HepG2 (cell line): ENCODE data around the gene MAP2K2. TPM values are rescaled to one million over a fixed set of nuclear protein-coding genes. Genes with fewer than 3 reads are reported as not detected.
A peak's percentile ranks its signal among the peaks of the same experiment; 100 is the strongest.

ENCODE experiments used
- CENPT ChIP-seq: sonication (generic); formaldehyde crosslinking; IDR thresholded peaks from 2 replicates; pipeline ENCODE4 v1.8.0; 2022; ENCODE audit warnings: low read depth, mild to moderate bottlenecking, moderate library complexity, missing genetic modification reagents
- JARID2 ChIP-seq: sonication (generic); formaldehyde crosslinking; IDR thresholded peaks from 2 replicates; pipeline ENCODE4 v1.8.1; 2023; ENCODE audit warnings: missing genetic modification reagents, inconsistent platforms; ENCODE audit not compliant: insufficient replicate concordance
- JUNB ChIP-seq: sonication (generic); formaldehyde crosslinking; IDR thresholded peaks from 2 replicates; pipeline ENCODE4 v1.8.0; 2022; ENCODE audit warnings: missing genetic modification reagents, mild to moderate bottlenecking, borderline replicate concordance
- KDM5A ChIP-seq: fragments of 200-600 bp; sonication (generic); IDR thresholded peaks from 2 replicates; pipeline ENCODE4 v1.7.0; 2018; ENCODE audit warnings: antibody characterized with exemption, mild to moderate bottlenecking, low read length, borderline replicate concordance
- POLR2A ChIP-seq, 2 experiments: IDR thresholded peaks; 2 replicates each; pipeline ENCODE4 v1.6.1; 2011; ENCODE audit warnings: low read depth in 2 of 2, low read length in 2 of 2, mild to moderate bottlenecking in 1 of 2, moderate library complexity in 1 of 2; ENCODE audit not compliant: insufficient read depth in 1 of 2
- THYN1 ChIP-seq: sonication (generic); formaldehyde crosslinking; IDR thresholded peaks from 2 replicates; pipeline ENCODE4 v1.8.1; 2023; ENCODE audit warnings: low read depth, mild to moderate bottlenecking, moderate library complexity, missing genetic modification reagents, borderline replicate concordance
- XBP1 ChIP-seq: sonication (generic); formaldehyde crosslinking; IDR thresholded peaks from 2 replicates; pipeline ENCODE4 v1.5.0; 2020; ENCODE audit warnings: missing genetic modification reagents
- ZNF598 ChIP-seq: sonication (generic); formaldehyde crosslinking; IDR thresholded peaks from 2 replicates; pipeline ENCODE4 v1.5.1; 2020; ENCODE audit warnings: mild to moderate bottlenecking, missing genetic modification reagents, borderline replicate concordance
- ZNF766 ChIP-seq: sonication (generic); formaldehyde crosslinking; IDR thresholded peaks from 2 replicates; pipeline ENCODE4 v1.5.0; 2020; ENCODE audit warnings: missing genetic modification reagents, borderline replicate concordance
- ZNF772 ChIP-seq: sonication (generic); formaldehyde crosslinking; IDR thresholded peaks from 2 replicates; pipeline ENCODE4 v1.5.0; 2020; ENCODE audit warnings: mild to moderate bottlenecking, missing genetic modification reagents
- ZZZ3 ChIP-seq: sonication (generic); formaldehyde crosslinking; IDR thresholded peaks from 2 replicates; pipeline ENCODE4 v1.4.0; 2020; ENCODE audit warnings: missing genetic modification reagents, mild to moderate bottlenecking, borderline replicate concordance
- polyA plus RNA-seq, 8 experiments: library from polyadenylated mRNA; depleted of rRNA in 3 of 8; stranded (reverse) in 7 of 8; unstranded in 1 of 8; fragments of >200 nt; fragmentation: Illumina TruSeq in 4 of 8; extraction: Trizol in 4 of 8; gene quantifications; 2 replicates each; pipeline versions ENCODE4 v1.2.1 to v1.2.3, GENCODE V29; 2011 to 2016; ENCODE audit warnings: low read depth in 4 of 8, missing spikeins in 1 of 8, mixed read lengths in 1 of 8; ENCODE audit not compliant: insufficient read depth in 1 of 8
- total RNA-seq, 5 experiments: library from RNA; depleted of rRNA; stranded (reverse); fragments of >200 nt; fragmentation: Illumina TruSeq; extraction: Trizol; gene quantifications; 2 replicates each; pipeline ENCODE4 v1.2.3, GENCODE V29; 2016; ENCODE audit warnings: low read depth in 1 of 5
- TF ChIP-seq, protein P1 (sequence below): sonication (generic); formaldehyde crosslinking; IDR thresholded peaks from 2 replicates; pipeline ENCODE4 v1.8.0; 2022; ENCODE audit warnings: mild to moderate bottlenecking, missing genetic modification reagents; ENCODE audit not compliant: insufficient replicate concordance
- TF ChIP-seq, protein P2 (sequence below): sonication (generic); formaldehyde crosslinking; IDR thresholded peaks from 2 replicates; pipeline ENCODE4 v1.5.0; 2020; ENCODE audit warnings: missing genetic modification reagents, mild to moderate bottlenecking, borderline replicate concordance
- TF ChIP-seq, protein P3 (sequence below): IDR thresholded peaks from 2 replicates; pipeline ENCODE4 v1.6.1; 2016; ENCODE audit warnings: low read depth, control low read depth
- TF ChIP-seq, protein P4 (sequence below): sonication (generic); formaldehyde crosslinking; IDR thresholded peaks from 2 replicates; pipeline ENCODE4 v1.5.1; 2020; ENCODE audit warnings: missing genetic modification reagents, mild to moderate bottlenecking, borderline replicate concordance
- TF ChIP-seq, protein P5 (sequence below): sonication (generic); formaldehyde crosslinking; IDR thresholded peaks from 2 replicates; pipeline ENCODE4 v1.4.0; 2020; ENCODE audit warnings: missing genetic modification reagents, borderline replicate concordance

The MAP2K2 gene
- total and polyA plus RNA-seq, 2 of the 13 experiments (the other 11 are each of a cell fraction or from before 2014, with no cell fraction given) = 70.3 to 80.9 TPM

DNA sequence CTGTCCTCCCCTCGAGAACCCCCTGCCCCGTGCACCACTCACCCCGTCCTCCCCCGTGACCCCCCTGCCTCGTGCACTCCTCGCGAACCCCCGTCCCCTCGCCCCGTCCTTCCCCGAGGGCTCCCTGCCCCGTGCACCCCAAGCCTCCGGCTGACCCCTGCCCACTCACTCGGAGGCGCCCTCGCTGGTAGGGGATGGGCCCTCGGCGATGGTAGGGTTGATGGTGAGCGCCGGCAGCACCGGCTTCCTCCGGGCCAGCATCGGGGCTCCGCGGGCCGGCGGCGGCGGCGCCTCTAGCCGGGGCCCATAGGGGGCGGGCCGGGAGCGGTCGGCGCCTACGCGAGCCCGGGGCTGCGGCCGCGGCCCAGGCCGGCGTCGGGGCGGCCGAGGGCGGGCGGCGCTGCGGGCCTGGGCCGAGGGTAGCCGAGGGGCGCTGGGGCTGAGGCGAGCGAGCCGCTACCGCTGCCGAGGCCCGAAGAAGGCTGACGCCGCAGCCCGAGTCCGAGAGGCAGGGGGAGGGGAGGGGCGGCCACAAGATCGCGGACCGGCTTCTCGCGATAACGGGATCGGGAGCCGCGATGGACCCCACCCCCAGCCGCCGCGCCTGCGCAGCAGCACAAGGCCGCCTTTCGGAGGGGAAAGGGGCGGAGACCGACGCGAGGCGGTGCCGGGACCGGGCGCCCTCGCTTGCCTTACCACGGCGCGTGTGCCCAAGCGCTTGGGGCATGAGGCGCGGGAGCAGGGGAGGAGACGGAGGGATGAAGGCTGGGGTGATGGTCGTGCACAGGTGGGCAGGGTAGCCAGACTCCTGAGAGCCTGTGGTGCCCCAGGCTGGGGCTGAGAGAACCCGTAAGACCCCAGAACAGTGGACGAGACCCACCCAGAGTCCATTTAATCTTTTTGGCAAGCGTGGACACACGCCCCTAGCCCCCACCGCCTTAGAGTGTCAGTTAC, at the start of gene MAP2K2 (continued):
- no peak; the same call in 1 of the 2 replicates for TF ChIP-seq KDM5A
- TF ChIP-seq ZNF766 (CRISPR knock-in tag) = peak; percentile 92; the same call in 1 of the 2 replicates
- TF ChIP-seq, protein P1, sequence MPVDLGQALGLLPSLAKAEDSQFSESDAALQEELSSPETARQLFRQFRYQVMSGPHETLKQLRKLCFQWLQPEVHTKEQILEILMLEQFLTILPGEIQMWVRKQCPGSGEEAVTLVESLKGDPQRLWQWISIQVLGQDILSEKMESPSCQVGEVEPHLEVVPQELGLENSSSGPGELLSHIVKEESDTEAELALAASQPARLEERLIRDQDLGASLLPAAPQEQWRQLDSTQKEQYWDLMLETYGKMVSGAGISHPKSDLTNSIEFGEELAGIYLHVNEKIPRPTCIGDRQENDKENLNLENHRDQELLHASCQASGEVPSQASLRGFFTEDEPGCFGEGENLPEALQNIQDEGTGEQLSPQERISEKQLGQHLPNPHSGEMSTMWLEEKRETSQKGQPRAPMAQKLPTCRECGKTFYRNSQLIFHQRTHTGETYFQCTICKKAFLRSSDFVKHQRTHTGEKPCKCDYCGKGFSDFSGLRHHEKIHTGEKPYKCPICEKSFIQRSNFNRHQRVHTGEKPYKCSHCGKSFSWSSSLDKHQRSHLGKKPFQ (CRISPR knock-in tag) = no peak
- TF ChIP-seq ZZZ3 = no peak; the same call in 1 of the 2 replicates
- TF ChIP-seq POLR2A (IDR thresholded peaks at IDR 0.05; ENCODE audit: insufficient read depth in 1 of 2, low read depth in 2 of 2, low read length in 2 of 2) = peak; percentile 67 to 97
- TF ChIP-seq, protein P2, sequence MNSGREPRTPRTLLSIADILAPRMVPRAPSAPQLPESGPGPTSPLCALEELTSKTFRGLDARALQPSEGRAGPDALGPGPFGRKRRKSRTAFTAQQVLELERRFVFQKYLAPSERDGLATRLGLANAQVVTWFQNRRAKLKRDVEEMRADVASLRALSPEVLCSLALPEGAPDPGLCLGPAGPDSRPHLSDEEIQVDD (CRISPR knock-in tag) = peak; percentile 94; the same call in 1 of the 2 replicates
- peak; percentile 66; the same call in 1 of the 2 replicates for TF ChIP-seq ZNF598 (CRISPR knock-in tag)
- peak; percentile 75; the same call in 1 of the 2 replicates for TF ChIP-seq CENPT (CRISPR knock-in tag)
- TF ChIP-seq, protein P3, sequence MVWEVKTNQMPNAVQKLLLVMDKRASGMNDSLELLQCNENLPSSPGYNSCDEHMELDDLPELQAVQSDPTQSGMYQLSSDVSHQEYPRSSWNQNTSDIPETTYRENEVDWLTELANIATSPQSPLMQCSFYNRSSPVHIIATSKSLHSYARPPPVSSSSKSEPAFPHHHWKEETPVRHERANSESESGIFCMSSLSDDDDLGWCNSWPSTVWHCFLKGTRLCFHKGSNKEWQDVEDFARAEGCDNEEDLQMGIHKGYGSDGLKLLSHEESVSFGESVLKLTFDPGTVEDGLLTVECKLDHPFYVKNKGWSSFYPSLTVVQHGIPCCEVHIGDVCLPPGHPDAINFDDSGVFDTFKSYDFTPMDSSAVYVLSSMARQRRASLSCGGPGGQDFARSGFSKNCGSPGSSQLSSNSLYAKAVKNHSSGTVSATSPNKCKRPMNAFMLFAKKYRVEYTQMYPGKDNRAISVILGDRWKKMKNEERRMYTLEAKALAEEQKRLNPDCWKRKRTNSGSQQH (CRISPR knock-in tag) = 0 out of 2 replicates have a peak, but pooled peaks have one; percentile 40
- TF ChIP-seq, protein P4, sequence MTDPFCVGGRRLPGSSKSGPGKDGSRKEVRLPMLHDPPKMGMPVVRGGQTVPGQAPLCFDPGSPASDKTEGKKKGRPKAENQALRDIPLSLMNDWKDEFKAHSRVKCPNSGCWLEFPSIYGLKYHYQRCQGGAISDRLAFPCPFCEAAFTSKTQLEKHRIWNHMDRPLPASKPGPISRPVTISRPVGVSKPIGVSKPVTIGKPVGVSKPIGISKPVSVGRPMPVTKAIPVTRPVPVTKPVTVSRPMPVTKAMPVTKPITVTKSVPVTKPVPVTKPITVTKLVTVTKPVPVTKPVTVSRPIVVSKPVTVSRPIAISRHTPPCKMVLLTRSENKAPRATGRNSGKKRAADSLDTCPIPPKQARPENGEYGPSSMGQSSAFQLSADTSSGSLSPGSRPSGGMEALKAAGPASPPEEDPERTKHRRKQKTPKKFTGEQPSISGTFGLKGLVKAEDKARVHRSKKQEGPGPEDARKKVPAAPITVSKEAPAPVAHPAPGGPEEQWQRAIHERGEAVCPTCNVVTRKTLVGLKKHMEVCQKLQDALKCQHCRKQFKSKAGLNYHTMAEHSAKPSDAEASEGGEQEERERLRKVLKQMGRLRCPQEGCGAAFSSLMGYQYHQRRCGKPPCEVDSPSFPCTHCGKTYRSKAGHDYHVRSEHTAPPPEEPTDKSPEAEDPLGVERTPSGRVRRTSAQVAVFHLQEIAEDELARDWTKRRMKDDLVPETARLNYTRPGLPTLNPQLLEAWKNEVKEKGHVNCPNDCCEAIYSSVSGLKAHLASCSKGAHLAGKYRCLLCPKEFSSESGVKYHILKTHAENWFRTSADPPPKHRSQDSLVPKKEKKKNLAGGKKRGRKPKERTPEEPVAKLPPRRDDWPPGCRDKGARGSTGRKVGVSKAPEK (CRISPR knock-in tag) = 0 out of 2 replicates have a peak, but pooled peaks have one; percentile 42
- no peak for TF ChIP-seq JUNB
- TF ChIP-seq THYN1 (CRISPR knock-in tag) = no peak
- TF ChIP-seq, protein P5, sequence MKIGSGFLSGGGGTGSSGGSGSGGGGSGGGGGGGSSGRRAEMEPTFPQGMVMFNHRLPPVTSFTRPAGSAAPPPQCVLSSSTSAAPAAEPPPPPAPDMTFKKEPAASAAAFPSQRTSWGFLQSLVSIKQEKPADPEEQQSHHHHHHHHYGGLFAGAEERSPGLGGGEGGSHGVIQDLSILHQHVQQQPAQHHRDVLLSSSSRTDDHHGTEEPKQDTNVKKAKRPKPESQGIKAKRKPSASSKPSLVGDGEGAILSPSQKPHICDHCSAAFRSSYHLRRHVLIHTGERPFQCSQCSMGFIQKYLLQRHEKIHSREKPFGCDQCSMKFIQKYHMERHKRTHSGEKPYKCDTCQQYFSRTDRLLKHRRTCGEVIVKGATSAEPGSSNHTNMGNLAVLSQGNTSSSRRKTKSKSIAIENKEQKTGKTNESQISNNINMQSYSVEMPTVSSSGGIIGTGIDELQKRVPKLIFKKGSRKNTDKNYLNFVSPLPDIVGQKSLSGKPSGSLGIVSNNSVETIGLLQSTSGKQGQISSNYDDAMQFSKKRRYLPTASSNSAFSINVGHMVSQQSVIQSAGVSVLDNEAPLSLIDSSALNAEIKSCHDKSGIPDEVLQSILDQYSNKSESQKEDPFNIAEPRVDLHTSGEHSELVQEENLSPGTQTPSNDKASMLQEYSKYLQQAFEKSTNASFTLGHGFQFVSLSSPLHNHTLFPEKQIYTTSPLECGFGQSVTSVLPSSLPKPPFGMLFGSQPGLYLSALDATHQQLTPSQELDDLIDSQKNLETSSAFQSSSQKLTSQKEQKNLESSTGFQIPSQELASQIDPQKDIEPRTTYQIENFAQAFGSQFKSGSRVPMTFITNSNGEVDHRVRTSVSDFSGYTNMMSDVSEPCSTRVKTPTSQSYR (CRISPR knock-in tag) = peak; percentile 88; the same call in 1 of the 2 replicates
- TF ChIP-seq ZNF772 (CRISPR knock-in tag) = peak; percentile 86
- no peak for TF ChIP-seq XBP1
- TF ChIP-seq JARID2 (CRISPR knock-in tag) = peak; percentile 75
